Endothelial cell of umbilical vein (primary cell): Measurements from ENCODE around the gene OTULIN. TPM values are rescaled to one million over a fixed set of nuclear protein-coding genes. Genes with fewer than 3 reads are reported as not detected.

ENCODE experiments used
- BruUV-seq: library from RNA; stranded (reverse); fragments of 400-500 nt; replicated peaks from 2 replicates; lab custom pipeline; 2021; lab: Mats Ljungman, UMichigan
- CTCF ChIA-PET: fragments of 300-600, 350-600 bp; sonication (Branson Sonifier 250); formaldehyde crosslinking; loops from one replicate; lab custom pipeline; 2021; ENCODE audit warnings: antibody characterized with exemption, inconsistent platforms; lab: Charles Lee
- POLR2A ChIA-PET: fragments of 300-600, 350-600 bp; sonication (Branson Sonifier 250); formaldehyde crosslinking; loops from one replicate; lab custom pipeline; 2021; ENCODE audit warnings: antibody characterized with exemption, inconsistent platforms; lab: Charles Lee
- DNase-seq: peaks from one replicate; pipeline ENCODE4 v3.0.0-alpha.2; 2011; ENCODE audit warnings: low read depth, low spot score
- FAIRE-seq: peaks from 2 replicates; lab custom pipeline; 2011; peaks lifted over from hg19 to GRCh38; lab: Jason Lieb, UNC
- H2AFZ ChIP-seq: 2 replicates; pipeline ENCODE4 v1.6.0; 2012; ENCODE audit warnings: low read depth, low read length, control low read depth, inconsistent platforms
- H3K27ac ChIP-seq: 2 replicates; pipeline ENCODE4 v1.5.1; 2011; ENCODE audit warnings: low read depth, mild to moderate bottlenecking, control low read depth, low read length, moderate library complexity; ENCODE audit not compliant: insufficient read depth
- H3K27me3 ChIP-seq, 2 experiments: 2 replicates each; pipeline versions ENCODE4 v1.6.0 to v1.6.1; 2011; ENCODE audit warnings: low read length in 2 of 2, mixed read lengths in 1 of 2; ENCODE audit not compliant: control insufficient read depth in 2 of 2, insufficient read depth in 2 of 2
- H3K36me3 ChIP-seq, 2 experiments: 2 replicates in 1 of 2; 3 replicates in 1 of 2; pipeline ENCODE4 v1.5.1; 2011; ENCODE audit warnings: low read length in 2 of 2, mild to moderate bottlenecking in 1 of 2, moderate library complexity in 1 of 2; ENCODE audit not compliant: control insufficient read depth in 2 of 2, insufficient read depth in 2 of 2; ENCODE audit errors: extremely low read depth in 1 of 2
- H3K4me1 ChIP-seq: 3 replicates; pipeline ENCODE4 v1.5.1; 2011; ENCODE audit warnings: mild to moderate bottlenecking, low read length; ENCODE audit not compliant: control insufficient read depth, insufficient read depth; ENCODE audit errors: extremely low read depth
- H3K4me2 ChIP-seq: 2 replicates; pipeline ENCODE4 v1.6.1; 2011; ENCODE audit warnings: low read length, control low read depth, mixed read lengths; ENCODE audit not compliant: insufficient read depth
- H3K4me3 ChIP-seq, 3 experiments: fragments of 200-600 bp in 1 of 3; sonication (generic), shearing (Covaris generic) in 1 of 3; replicated peaks in 1 of 3; 2 replicates each; pipeline ENCODE4 v1.5.1; 2011 to 2016; ENCODE audit warnings: control low read depth in 3 of 3, low read length in 3 of 3, mild to moderate bottlenecking in 2 of 3, inconsistent platforms in 1 of 3, low read depth in 1 of 3, moderate library complexity in 1 of 3; ENCODE audit not compliant: insufficient read depth in 1 of 3
- H3K79me2 ChIP-seq: 2 replicates; pipeline ENCODE4 v1.6.0; 2012; ENCODE audit warnings: low read length, inconsistent platforms; ENCODE audit not compliant: control insufficient read depth, insufficient read depth
- H3K9ac ChIP-seq: replicated peaks from 2 replicates; pipeline ENCODE3; 2011; ENCODE audit warnings: low read length, control low read depth; ENCODE audit not compliant: insufficient read depth; ENCODE audit errors: extremely low read depth
- H3K9me1 ChIP-seq: replicated peaks from 3 replicates; pipeline ENCODE4 v1.6.0; 2011; ENCODE audit warnings: mild to moderate bottlenecking, low read length; ENCODE audit not compliant: control insufficient read depth, insufficient read depth; ENCODE audit errors: extremely low read depth
- H3K9me3 ChIP-seq: replicated peaks from 2 replicates; pipeline ENCODE4 v1.5.1; 2012; ENCODE audit warnings: low read length, inconsistent platforms; ENCODE audit not compliant: control insufficient read depth, insufficient read depth
- H4K20me1 ChIP-seq: replicated peaks from 2 replicates; pipeline ENCODE3; 2011; ENCODE audit warnings: mild to moderate bottlenecking, low read length; ENCODE audit not compliant: control insufficient read depth, insufficient read depth; ENCODE audit errors: extremely low read depth
- CTCF ChIP-seq, 2 donors: IDR thresholded peaks; 1 replicate in 1 of 2; 2 replicates in 1 of 2; pipeline ENCODE4 v1.5.1; 2011; ENCODE audit warnings: low read length in 2 of 2, mild to moderate bottlenecking in 2 of 2, moderate library complexity in 2 of 2, control low read depth in 1 of 2, inconsistent platforms in 1 of 2, low read depth in 1 of 2; ENCODE audit not compliant: insufficient read depth in 1 of 2; ENCODE audit errors: extremely low read depth in 1 of 2
- EZH2 ChIP-seq: IDR thresholded peaks from 2 replicates; pipeline ENCODE4 v1.6.1; 2012; ENCODE audit warnings: borderline replicate concordance, low read depth, mild to moderate bottlenecking, moderate library complexity, low read length, inconsistent platforms; ENCODE audit not compliant: severe bottlenecking
- FOS ChIP-seq: IDR thresholded peaks from 2 replicates; pipeline ENCODE4 v1.6.1; 2011; ENCODE audit warnings: mild to moderate bottlenecking, low read length, moderate library complexity, borderline replicate concordance; ENCODE audit not compliant: insufficient read depth
- GATA2 ChIP-seq: IDR thresholded peaks from 2 replicates; pipeline ENCODE4 v1.7.0; 2011; ENCODE audit warnings: low read depth, mild to moderate bottlenecking, moderate library complexity, mixed read lengths, low read length; ENCODE audit not compliant: insufficient read length, insufficient read depth
- JUN ChIP-seq: IDR thresholded peaks from 2 replicates; pipeline ENCODE4 v1.6.1; 2011; ENCODE audit warnings: borderline replicate concordance, low read depth; ENCODE audit not compliant: insufficient read length, insufficient read depth
- MAX ChIP-seq: IDR thresholded peaks from 2 replicates; pipeline ENCODE4 v1.6.1; 2011; ENCODE audit not compliant: insufficient read depth, insufficient read length
- MYC ChIP-seq: IDR thresholded peaks from one replicate; pipeline ENCODE4 v1.6.1; 2011; ENCODE audit warnings: mild to moderate bottlenecking, low read depth, low read length
- POLR2AphosphoS5 ChIP-seq: IDR thresholded peaks from 2 replicates; pipeline ENCODE4 v1.6.1; 2012; ENCODE audit warnings: low read depth, mild to moderate bottlenecking, control low read depth, low read length, moderate library complexity; ENCODE audit not compliant: insufficient read depth
- dilution Hi-C: fragments of 300-500 bp; cut with MboI; formaldehyde crosslinking; loops from one replicate; pipeline ENCODE4 v1.15.0; 2019; ENCODE audit warnings: low sequenced_read_pairs; ENCODE audit not compliant: extremely low pct_ligation_motif_present
- intact Hi-C: fragments of 100-400 bp; cut with micrococcal nuclease; formaldehyde crosslinking; loops from one replicate; pipeline ENCODE4 v1.10.0; 2022
- polyA plus RNA-seq, 4 experiments: library from polyadenylated mRNA; depleted of rRNA in 3 of 4; stranded (reverse) in 3 of 4; unstranded in 1 of 4; fragments of >200 nt; gene quantifications; 2 replicates each; pipeline versions ENCODE4 v1.2.1 to v1.2.3, GENCODE V29; 2011 to 2012; ENCODE audit warnings: missing spikeins in 1 of 4
- total RNA-seq: library from RNA; stranded (reverse); gene quantifications from 2 replicates; pipeline ENCODE4 v1.2.3, GENCODE V29; 2021

The OTULIN gene
- total and polyA plus RNA-seq, 2 donors (not counting 3 experiments of a cell fraction or from before 2014, with no cell fraction given) = 7.8 to 30.2 TPM

- Histone ChIP-seq H3K4me1 (no peaks in the 10 kb centered on the region), H3K27ac (no peak overlapping the region), H3K36me3 (peaks cover 18 to 29% of the 10 kb centered on the region in 2 experiments), H3K4me2 (no peak overlapping the region), H3K9me1 (no peaks in the 10 kb centered on the region), H4K20me1 (no peaks in the 10 kb centered on the region), H3K9me3 (no peaks in the 10 kb centered on the region), H2AFZ (no peak overlapping the region), H3K79me2 (no peaks in the 10 kb centered on the region), H3K4me3 (no peak overlapping the region), H3K27me3 (no peaks in the 10 kb centered on the region), H3K9ac (no peak overlapping the region)
- TF ChIP-seq CTCF (IDR thresholded peaks at IDR 0.05; ENCODE audit: extremely low read depth in 1 of 2, insufficient read depth in 1 of 2, low read depth in 1 of 2, low read length in 2 of 2) (peak; percentile 53 to 56), EZH2 (no peak), POLR2AphosphoS5 (no peak)
- dilution Hi-C loops = no loop called here
- peak; percentile 59 for DNase-seq
- no TSS peak for BruUV-seq
- no peak for FAIRE-seq
- intact Hi-C loops = loop anchor here (1.0 kb wide), 3 partner anchors 42 to 329 kb away; no protein-coding TSS in a partner anchor
- ChIA-PET CTCF (interaction anchor here (0.6 to 4.5 kb wide), 31 partner anchors 9 to 498 kb away, joined by 3 to 94 read pairs (median 4); partner anchors contain the start of gene ANKH), POLR2A (no interaction called here)
These were observed 21.2 kb downstream of the OTULIN start for GRCh38 chr5:14685757-14686156.

GRCh38 chr5:14686517-14686916 lies 22.0 kb downstream of the OTULIN start:
- ChIA-PET POLR2A (no interaction called here), CTCF (interaction anchor here (1.5 to 4.5 kb wide), 7 partner anchors 8 to 328 kb away, joined by 6 to 94 read pairs (median 30); no protein-coding TSS in a partner anchor)
- dilution Hi-C loops (no loop called here), intact Hi-C loops (no loop called here)
- Histone ChIP-seq H3K4me1 (no peaks in the 10 kb centered on the region), H3K27me3 (no peaks in the 10 kb centered on the region), H3K79me2 (no peaks in the 10 kb centered on the region), H3K4me2 (no peak overlapping the region), H3K27ac (no peak overlapping the region), H3K9me1 (no peaks in the 10 kb centered on the region), H4K20me1 (no peaks in the 10 kb centered on the region), H3K9me3 (no peaks in the 10 kb centered on the region), H3K9ac (no peak overlapping the region), H3K4me3 (no peak overlapping the region), H3K36me3 (peaks cover 21 to 26% of the 10 kb centered on the region in 2 experiments), H2AFZ (no peak overlapping the region)
- no TSS peak for BruUV-seq
- no peak for FAIRE-seq
- no peak for DNase-seq
- TF ChIP-seq CTCF (IDR thresholded peaks at IDR 0.05; ENCODE audit: extremely low read depth in 1 of 2, insufficient read depth in 1 of 2, low read depth in 1 of 2, low read length in 2 of 2) (no peak), POLR2AphosphoS5 (no peak), JUN (no peak), MYC (no peak), MAX (no peak), FOS (no peak), GATA2 (no peak), EZH2 (no peak)
